ENCODE results near the gene C1orf159.

Gene C1orf159

DNA sequence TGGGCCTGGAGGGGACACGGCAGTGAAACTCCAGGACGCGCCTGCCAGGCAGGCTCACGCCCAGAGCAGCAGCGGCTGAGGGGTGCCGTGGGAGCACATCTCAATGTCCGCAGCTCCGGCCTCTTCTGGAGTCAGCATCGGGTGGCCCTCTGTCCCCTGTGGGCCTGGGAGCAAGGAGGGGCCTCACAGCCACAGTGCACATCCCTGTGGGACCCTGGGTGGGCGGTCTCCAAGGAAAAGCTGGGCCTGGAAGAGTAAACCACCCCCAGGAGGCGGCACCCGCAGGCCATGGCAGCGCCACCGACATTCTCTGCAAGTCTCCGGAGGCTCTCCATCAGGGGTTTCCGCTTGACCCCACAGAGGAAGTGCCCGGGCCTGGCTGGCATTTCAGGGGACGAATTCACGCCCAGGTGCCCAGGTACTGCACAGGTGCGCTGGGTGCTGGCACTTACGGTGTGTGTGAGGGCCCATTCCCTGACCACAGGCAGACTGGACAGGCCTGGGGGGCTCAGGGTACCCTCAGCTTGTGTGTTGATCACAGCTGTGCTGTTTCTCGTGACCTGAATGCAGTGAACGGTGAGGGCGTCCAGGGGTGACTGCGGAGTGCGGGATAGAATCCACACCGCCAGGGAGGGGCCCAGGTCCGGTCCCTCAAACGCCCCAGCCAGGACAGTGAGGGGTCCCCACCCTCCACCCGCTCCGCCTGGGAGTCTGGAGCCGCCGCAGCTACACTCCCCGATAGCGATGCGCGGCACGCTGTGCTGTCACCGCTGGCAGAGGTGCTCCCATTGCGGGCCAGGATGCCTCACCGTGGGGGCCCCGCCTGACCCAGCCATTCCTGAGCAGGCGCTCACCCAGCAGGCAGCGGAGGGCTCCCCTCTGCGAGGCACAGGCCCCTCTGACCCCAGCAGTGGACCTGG, 25.2 kb downstream of the C1orf159 start:
- no peak for DNase-seq

DNA sequence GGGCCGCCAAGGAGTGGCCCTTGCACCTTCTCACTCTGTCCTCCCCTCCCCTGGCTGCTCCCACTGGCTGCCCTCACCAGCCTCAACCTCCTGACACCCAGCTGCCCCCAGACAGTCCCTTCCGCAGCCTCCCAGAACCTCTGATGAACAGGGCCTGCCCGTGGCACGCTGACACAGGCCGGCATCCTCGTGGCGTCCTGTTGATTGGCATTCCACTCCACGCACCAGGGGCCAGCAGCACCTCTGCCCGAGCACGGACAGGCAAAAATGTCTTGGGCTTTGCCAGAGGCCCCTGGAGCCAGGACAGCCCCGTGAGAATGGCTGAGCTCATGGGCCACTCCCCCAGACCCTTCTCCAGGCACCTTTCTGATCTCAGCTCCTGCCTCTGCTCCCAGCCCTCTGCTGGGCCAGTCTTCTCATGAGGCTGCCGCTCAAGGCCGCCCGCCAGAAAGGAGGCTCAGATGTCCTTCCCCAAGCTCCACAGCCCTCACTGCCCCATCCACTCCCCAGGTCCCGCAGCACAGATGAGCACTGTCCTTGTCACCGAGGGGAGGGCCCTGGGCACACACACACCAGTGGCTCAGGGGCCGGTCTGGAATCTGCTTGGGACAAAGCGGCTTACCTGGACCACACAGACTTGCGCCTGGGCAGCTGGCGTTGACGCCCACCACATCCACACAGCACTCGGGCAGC, 26.0 kb downstream of the C1orf159 start:
- DNase-seq, result no peak

DNA sequence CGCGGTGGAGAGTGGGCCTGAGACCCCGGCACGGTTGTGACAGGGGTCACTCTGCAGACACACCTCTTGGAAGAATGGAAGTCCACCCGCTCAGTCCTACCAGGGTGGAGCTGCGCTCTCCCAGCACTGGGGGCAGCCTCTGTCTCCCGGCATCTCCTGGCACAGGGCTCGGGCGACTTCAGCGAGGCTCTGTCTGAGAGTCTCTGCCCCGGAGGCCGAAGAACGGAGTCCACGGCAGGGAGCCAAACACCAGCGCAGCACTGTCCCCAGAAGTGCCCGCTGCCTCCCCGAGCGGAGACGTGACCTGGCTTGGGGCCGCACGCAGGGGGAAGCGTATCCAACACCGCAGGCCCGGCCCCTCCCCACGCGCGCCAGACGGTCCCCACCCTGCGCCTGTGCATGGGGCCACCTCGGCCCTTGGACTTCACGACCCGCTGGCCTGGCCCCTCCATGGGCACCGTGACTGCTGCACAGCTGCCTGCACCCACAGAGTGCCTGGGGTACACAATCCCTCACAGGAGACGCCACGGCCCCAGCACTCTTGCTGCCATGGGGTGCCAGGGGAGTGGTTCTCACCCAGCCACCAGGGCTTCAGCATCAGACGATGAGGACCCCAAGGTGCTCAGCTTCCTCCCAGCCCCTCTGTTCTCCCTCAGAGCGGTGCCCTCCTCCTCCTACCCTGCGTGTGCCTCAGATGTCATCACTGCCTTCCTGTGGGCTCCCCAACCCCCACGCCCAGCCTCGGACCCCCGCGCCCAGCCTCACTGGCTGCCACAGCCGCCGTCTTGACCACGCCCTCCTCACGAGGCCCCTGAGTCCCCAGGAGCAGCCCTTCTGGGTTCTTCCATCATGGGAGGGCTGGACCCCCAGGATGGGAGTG, 26.8 kb downstream of the C1orf159 start:
- no peak for DNase-seq

DNA sequence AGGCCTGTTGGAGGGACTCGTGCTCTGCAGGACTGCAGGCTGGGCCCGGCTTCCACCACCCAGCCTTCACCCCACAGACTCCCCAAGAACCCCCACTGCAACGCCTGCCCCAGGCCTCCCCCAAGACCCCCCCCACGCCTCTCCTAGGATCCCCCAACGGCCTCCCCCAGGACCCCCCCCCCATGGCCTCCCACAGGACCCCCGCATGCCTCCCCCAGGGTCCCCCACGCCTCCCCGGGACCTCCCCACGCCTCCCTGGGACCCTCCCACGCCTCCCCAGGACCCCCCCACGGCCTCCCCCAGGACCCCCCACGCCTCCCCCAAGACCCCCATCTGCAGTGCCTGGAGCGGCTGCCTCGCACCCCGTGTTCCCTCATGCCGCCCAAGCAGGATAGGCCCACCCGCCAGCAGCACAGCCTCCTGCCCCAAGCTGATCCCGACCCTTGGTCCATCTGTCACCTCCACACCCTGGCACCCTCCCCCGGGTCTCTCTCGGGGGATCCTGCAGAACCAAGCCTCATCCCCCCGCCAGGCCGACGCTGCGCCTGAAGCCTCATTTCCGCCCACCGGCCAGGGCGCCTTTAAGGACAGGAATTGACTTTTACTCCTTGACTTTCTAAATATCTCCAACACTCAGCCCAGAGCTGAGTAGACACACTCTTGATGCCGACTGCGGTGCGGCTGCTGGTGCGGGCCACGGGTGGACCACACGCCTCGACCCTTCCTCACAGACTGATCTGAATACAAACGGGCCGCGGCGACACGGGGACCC, 27.7 kb downstream of the C1orf159 start:
- no peak for DNase-seq

DNA sequence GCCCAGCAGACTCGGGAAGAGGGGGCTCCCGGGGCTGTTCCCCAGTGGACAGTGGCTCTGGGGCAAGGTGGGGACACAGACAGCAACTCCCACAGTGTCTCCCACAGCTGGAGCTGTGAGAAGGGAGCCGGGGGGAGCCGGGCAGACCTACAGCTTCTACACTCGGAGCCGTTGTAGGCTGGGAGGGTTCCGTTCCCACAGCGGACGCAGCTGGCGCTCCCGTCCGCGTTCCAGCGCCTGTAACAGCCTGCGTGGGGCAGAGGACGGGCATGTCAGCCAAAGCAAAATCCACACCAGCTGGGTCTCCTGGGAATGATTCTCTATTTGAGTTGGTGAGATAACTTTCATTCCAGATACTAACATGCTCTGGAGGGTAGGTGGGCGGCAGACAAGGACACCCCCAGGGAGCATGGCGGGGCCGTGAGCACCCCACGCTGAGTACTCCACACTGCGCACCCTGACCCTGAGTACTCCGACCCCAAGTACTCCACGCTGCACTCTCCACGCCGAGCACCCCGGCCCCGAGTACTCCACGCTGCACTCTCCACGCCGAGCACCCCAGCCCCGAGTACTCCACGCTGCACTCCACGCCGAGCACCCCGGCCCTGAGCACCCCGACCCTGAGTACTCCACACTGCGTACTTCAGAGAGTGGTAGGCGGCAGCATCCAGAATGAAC, 28.4 kb downstream of the C1orf159 start:
- no peak for DNase-seq

DNA sequence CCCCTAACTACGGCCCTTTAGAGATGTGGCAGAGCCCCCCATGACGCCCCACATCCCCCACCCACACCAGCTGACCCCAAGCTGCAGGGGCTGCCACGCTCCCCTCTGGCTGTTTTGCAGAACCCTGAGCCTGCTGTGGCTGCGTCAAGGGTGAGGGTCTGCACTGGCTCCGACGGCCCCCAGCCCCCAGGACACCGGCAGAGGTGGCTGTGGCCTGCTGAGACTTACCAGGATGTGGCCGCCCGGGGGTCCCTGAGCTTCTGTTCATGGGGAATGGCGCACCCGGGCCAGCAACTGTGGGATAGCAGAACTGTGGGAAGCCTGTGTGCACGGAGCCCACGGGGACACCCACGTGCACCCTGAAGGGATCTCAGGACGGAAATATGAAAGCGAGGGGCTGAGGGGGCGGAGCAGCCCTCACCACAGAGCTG, 29.0 kb downstream of the C1orf159 start:
- DNase-seq, result no peak

DNA sequence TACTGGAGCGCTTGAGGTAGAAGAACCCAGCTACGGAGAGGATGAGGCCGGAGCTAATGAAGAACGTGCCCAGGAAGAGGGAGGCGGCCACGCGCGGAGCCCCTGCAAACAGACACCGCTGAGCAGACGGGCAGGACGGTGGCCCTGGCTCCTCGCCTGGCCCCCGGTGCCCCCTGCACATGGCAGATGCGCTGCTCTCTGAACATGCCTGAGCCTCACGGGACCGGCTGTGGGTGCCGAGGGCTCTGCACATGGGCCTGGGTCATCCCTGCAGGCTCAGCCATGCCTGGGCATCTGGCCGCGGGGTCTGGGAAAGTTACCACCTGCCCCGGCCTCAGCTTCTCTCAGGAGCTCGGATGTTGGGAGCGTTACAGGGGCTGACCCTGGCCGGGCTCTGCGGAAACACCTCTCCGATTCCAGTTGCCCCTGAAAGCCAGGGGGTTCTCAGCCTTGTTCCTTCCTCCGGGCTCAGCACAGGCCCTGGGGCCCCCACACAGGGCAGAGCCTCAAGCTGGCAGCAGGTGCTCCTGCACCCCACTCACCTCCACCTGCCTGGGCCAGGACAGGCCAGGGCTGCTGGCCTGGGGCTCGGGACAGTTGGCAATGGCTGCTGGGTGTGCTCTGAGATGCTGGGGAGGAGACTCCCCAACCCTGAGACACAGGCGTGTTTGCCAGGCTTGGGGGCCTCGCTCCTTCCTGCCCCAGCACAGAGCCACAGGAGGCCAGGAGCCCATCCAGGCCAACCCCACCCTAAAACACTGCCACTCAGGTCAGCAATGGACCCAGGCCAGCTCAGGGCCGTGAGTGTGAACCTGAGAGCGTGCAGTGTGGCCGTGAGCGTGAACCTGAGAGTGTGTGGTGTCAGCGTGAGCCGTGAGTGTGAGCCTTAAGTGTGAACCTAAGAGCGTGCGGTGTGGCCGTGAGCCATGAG, 29.7 kb downstream of the C1orf159 start:
- no peak for DNase-seq

DNA sequence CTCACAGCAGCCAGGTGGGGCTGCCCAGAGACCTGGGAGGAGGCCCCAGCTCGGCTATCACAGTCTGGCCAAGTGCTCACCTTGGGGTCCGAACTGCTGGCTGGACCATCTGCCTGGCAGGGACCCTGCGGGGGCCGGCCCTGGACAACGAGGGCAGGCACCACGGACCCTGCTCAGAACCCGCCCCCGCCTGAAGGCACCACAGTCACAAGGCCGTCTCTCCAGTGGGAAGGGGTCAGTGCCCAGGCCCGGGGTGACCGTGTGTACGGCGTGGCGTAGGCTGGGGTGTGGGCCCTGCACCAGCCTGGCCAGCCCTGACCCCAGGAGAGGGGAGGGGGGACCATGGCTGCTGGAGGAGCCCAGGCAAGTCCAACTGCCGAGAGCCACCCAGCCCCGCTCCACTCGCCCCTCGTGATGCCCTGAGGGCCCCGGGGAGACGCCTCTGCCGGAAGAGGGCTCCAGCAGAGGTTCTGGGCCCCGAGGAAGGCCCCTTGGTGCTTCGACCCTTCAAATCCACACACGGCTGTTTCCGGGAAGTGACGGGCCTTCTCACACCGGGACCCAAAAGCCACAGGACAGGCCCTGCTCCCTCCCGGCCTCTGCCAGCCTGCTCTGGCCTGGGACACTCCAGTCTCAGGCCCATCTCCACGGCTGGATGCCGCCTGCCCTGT, 30.6 kb downstream of the C1orf159 start:
- DNase-seq, result no peak

DNA sequence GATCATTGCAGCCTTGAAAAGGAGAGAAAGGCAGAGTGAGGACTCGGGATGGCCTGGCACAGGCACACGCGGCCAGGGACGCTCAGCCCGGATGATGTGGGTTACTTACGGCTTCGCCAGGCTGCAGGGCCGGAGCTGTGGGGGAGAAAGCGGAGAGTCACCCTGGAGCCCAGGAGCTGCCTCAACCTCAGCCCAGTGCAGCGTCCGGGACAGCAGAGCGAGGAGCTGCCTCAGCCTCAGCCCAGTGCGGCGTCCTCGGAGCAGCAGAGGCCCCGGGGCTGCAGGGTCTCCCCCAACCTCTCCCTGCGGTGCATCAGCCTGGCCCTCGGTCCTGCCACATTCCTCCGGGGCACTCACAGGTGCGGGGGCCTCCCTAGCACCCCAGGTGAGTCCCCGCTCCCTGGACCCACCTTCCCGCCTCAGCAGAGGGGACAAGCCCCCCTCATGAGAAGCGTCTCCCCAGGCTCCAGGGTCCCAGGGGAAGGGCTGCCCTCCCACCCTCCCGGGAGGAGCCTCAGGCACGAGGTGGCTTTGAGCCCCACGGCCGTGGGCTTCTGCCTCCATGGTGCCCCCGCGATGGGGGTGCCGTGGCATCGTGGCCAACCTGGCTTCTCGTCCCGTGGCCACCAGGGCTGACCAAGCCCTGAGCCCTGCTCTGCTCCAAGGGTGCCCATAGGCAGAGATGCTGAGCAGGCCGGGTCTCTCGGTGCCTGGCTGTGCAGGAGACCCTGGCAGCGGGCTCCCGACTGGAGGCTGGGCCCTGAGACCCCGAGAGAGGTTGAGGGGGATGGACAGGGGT, 31.3 kb downstream of the C1orf159 start:
- DNase-seq, result no peak

DNA sequence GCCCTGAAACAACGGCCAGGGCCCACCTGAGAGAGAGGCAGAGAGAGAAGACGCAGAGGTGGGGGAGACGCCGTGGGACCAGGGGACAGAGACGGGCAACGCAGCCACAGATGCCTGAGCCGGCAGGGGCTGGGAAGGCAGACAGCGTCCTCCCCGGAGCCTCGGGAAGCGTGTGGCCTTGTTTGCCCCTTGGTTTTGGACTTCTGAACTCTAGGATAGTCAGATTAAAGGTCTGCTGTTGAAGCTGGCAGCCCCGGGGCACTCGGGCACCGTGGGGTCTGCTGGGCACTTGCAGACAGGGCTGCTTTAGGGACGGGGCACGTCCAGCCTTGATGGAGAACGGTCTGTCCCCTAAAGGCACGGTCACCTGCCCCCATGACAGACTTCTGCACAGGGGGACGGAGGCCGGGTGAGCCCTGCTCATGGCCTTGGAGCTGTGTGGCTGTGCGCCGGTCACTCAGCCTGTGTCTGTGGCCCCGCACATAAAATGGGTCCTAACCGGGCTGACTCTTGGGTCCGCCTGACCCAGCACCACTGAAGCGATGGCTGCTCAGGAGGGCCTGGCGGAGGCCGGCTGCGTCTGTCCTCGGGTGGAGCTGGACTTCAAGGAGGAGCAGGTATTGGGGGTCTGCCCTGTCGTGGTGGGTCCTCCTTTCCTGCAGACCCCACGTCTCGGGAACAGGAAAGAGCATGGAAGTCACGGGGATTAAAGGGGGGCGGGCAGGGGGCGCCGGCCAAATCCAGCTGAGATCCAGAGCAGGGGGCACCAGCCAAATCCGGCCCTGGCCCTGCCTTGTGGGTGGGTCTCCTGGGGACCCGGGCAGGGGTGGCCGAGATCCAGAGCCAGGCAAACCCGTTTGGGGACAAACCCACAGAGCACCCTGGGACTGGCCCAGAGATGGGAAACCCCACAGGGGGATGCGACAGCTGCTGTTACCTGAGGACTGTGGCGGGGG, 32.2 kb downstream of the C1orf159 start:
- no peak for DNase-seq

DNA sequence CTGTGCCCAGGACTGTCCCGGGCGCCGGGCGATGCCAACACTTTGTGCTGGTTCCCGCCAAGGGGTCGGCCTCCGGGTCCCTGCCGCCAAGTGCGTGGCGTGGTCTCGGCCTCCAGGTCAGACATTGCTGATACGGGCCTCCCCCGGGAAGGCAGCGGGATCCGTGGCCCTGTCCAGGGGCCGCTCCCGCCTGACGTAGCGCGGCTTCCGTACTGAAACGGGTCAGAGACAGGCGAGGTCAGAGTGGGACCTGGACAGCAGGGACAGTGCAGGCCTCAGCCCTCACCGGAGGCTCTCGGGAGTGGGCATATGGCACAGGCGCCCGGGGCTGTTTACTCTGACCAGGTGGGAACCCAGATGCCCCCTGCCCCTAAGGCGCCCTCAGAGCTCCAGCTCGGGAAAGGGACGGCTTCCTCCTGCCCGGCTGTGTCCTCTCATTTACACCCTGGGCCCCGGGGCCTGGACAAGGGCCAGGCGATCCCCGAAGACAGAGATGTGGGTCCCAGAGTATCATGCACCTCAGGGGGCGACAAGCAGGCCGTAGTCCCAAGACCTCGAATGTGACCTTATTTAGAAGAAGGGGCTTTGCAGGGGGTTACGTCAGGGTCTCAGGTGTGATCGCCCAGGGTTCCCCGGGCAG, 33.0 kb downstream of the C1orf159 start:
- no peak for DNase-seq

DNA sequence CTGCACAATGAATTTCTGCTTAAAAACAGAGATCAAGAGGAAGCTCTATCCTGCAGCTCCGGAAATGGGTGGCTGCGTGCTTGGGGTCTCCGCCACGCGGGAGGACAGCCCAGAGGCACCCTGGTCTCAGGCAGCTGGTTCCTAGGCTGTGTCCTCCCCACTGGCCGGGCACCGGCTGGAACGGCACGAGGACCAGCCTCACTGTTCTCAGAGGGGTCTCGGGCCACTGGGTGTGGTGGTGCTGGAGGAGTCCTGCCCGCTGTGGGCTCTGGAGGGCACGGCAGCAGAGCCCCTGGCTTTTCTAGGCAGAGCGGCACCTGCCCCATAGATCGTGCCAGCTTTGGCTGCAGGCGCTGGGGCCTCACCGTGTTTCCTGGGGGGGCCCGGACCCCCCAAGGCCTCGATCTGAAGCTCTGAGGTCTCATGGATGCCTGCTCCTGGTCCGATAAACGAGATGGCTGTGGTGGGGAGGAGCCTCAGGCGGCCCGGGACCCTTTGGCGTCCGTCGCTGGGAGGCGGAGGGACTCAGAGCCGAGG, 33.6 kb downstream of the C1orf159 start:
- DNase-seq, result no peak

DNA sequence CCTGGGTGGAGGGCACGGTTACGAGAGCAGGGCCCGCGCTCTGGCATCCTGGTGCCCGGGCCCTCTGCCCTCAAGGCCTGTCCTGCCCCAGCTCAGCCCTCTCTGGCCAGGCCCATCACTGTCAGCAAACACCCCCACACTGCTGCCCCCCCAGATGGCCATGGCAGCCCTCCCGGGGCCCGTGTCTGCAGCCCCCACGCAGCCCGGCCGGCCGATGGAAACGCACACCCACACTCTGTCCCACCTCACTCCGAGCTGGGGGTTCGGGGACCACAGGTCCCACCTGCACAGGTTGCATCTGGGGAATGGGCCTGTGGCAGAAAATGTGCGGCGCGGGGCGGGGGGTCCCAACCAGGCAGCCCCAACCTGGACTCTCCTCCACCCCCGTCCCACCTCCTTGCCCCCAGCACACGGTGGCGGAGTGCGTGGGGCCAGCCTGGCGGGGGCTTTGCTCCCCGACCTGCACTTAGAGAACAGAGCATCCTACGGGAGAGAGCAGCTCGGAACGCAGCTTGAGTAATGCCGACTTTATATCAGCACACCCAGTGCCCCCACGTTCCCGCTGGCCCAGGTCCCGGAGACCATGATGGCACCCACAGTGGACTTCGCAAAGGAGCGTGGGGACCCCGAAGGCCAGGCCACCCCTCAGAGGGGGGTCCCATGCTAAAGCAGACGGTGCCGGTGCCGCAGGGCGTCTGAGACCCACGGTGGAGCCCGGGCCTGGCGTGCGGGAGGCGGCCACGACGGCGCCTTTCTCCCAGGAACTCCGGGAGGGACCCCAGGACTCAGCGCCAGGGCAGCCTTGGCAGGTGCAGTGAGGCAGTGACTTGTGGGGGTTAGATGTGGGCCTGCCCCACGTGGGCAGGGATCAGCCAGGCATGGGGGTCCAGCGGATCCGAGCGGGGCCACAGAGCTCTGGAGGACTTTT, 34.3 kb downstream of the C1orf159 start:
- DNase-seq, result no peak

DNA sequence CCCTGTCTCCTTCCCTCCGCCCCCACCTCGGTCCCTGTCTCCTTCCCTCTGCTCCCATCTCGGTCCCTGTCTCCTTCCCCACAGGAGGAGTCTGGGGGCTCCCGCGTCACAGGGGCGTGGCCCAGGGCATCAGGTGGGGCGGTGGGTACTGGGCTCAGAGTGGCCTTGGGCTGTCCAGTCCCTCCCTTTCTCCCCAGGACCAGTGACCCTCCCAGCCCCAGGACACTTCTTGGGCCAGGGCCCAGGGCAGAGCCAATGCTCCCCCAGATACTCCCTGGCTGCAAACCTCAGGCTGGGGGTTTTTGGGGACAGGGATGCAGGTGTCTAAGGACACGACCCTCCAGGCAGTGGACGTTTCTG, 35.0 kb downstream of the C1orf159 start:
- no peak for DNase-seq

DNA sequence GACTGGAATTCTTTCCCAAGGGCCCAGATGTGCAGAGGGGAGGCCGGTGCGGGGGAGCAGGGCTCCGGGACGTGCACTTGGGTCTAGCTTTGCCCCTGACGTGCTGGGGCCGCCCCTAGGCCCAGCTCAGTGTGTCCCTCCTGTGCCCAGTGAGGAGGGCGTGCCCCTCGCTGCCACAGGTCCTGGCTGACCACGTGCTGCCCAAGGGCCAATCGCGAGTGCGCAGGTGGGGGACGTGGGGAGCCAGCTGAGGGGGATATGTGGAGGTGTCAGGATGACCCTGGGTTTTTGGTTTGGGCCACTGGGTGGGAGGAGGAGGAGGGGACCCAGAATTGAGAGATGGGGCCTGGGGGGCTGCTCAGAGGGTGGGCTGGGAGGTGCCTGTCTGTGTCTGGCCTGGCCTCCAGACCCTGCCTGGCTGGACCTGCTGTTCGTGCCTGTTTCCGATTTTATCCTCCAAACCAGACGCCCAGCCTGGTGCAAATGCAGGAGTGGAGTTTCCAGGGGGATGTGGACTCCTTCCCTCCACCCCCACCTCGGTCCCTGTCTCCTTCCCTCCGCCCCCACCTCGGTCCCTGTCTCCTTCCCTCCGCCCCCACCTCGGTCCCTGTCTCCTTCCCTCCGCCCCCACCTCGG, 35.6 kb downstream of the C1orf159 start:
- DNase-seq, result peak; percentile 53

Data from DMS 273 treated with DMSO at 0.1 percent for 48 hours (cell line).